ENCODE measurements around the gene JUP. TPM values are rescaled to one million over a fixed set of nuclear protein-coding genes. Genes with fewer than 3 reads are reported as not detected.

JUP gene
- total and polyA plus RNA-seq, 2 of the 13 experiments (the other 11 are each of a cell fraction or from before 2014, with no cell fraction given) = 12.1 to 20.6 TPM

DNA sequence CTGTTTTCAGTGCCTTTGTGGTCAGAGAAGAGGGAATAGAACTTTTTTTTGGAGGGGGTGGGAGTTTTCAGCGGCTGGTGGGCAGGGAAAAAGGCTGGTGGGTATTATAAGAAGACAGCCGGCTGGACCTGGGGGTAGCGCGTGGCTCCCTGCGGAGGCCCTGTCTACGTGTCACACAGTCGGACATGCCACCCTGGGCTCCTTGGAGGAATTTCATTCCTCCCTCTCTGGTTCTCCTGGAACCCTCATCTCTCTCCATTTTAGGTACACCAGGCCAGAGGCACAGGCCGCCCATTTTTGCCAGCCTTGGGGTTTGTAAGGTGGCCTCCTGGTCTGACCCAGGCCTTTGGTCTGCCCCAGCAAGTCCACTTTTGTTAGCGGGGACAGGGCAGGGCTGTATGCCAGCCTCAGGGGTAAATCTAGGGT lies 27.2 kb upstream of the JUP start (continued):
- TF ChIP-seq, protein P1, sequence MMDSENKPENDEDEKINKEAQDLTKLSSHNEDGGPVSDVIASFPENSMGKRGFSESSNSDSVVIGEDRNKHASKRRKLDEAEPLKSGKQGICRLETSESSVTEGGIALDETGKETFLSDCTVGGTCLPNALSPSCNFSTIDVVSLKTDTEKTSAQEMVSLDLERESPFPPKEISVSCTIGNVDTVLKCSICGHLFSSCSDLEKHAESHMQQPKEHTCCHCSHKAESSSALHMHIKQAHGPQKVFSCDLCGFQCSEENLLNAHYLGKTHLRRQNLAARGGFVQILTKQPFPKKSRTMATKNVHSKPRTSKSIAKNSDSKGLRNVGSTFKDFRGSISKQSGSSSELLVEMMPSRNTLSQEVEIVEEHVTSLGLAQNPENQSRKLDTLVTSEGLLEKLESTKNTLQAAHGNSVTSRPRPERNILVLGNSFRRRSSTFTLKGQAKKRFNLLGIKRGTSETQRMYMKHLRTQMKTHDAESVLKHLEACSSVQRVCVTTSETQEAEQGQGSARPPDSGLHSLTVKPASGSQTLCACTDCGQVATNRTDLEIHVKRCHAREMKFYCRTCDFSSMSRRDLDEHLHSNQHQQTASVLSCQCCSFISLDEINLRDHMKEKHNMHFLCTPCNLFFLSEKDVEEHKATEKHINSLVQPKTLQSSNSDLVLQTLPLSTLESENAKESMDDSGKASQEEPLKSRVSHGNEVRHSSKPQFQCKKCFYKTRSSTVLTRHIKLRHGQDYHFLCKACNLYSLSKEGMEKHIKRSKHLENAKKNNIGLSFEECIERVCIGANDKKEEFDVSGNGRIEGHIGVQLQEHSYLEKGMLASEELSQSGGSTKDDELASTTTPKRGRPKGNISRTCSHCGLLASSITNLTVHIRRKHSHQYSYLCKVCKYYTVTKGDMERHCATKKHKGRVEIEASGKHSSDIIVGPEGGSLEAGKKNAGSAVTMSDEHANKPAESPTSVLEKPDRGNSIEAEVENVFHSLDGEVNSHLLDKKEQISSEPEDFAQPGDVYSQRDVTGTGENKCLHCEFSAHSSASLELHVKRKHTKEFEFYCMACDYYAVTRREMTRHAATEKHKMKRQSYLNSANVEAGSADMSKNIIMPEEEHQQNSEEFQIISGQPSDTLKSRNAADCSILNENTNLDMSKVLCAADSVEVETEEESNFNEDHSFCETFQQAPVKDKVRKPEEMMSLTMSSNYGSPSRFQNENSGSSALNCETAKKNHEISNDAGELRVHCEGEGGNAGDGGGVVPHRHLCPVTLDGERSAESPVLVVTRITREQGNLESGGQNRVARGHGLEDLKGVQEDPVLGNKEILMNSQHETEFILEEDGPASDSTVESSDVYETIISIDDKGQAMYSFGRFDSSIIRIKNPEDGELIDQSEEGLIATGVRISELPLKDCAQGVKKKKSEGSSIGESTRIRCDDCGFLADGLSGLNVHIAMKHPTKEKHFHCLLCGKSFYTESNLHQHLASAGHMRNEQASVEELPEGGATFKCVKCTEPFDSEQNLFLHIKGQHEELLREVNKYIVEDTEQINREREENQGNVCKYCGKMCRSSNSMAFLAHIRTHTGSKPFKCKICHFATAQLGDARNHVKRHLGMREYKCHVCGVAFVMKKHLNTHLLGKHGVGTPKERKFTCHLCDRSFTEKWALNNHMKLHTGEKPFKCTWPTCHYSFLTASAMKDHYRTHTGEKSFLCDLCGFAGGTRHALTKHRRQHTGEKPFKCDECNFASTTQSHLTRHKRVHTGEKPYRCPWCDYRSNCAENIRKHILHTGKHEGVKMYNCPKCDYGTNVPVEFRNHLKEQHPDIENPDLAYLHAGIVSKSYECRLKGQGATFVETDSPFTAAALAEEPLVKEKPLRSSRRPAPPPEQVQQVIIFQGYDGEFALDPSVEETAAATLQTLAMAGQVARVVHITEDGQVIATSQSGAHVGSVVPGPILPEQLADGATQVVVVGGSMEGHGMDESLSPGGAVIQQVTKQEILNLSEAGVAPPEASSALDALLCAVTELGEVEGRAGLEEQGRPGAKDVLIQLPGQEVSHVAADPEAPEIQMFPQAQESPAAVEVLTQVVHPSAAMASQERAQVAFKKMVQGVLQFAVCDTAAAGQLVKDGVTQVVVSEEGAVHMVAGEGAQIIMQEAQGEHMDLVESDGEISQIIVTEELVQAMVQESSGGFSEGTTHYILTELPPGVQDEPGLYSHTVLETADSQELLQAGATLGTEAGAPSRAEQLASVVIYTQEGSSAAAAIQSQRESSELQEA (CRISPR knock-in tag; IDR thresholded peaks at IDR 0.05; ENCODE audit: not compliant biosample characterization) = no peak
- TF ChIP-seq SMARCC2 (IDR thresholded peaks at IDR 0.05) = no peak
- TF ChIP-seq CBX2 (IDR thresholded peaks at IDR 0.05; ENCODE audit: low read depth, low read length) = no peak
- no peak for TF ChIP-seq CBX2 (CRISPR knock-in tag; IDR thresholded peaks at IDR 0.05; ENCODE audit: low read depth)
- TF ChIP-seq SALL2 (CRISPR knock-in tag; IDR thresholded peaks at IDR 0.05) = 0 out of 2 replicates have a peak, but pooled peaks have one; percentile 64
- TF ChIP-seq ZNF556 (CRISPR knock-in tag; IDR thresholded peaks at IDR 0.05; ENCODE audit: borderline replicate concordance) = no peak
- no peak for TF ChIP-seq PHB2 (IDR thresholded peaks at IDR 0.05; ENCODE audit: partially characterized antibody)
- 0 out of 2 replicates have a peak, but pooled peaks have one; percentile 46 for TF ChIP-seq ZNF777 (CRISPR knock-in tag; IDR thresholded peaks at IDR 0.05)
- TF ChIP-seq, protein P2, sequence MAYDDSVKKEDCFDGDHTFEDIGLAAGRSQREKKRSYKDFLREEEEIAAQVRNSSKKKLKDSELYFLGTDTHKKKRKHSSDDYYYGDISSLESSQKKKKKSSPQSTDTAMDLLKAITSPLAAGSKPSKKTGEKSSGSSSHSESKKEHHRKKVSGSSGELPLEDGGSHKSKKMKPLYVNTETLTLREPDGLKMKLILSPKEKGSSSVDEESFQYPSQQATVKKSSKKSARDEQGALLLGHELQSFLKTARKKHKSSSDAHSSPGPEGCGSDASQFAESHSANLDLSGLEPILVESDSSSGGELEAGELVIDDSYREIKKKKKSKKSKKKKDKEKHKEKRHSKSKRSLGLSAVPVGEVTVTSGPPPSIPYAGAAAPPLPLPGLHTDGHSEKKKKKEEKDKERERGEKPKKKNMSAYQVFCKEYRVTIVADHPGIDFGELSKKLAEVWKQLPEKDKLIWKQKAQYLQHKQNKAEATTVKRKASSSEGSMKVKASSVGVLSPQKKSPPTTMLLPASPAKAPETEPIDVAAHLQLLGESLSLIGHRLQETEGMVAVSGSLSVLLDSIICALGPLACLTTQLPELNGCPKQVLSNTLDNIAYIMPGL (CRISPR knock-in tag; IDR thresholded peaks at IDR 0.05; ENCODE audit: borderline replicate concordance in 1 of 2, low read depth in 1 of 2) = peak in 1 of 2 experiments; percentile 14; a peak in 1 of 4 replicates
- no peak for TF ChIP-seq JARID2 (CRISPR knock-in tag; IDR thresholded peaks at IDR 0.05; ENCODE audit: insufficient replicate concordance)
- no peak for TF ChIP-seq ZNF343 (CRISPR knock-in tag; IDR thresholded peaks at IDR 0.05)
- no peak for TF ChIP-seq MTF2 (CRISPR knock-in tag; IDR thresholded peaks at IDR 0.05; ENCODE audit: borderline replicate concordance)
- TF ChIP-seq CEBPB (IDR thresholded peaks at IDR 0.05; ENCODE audit: borderline replicate concordance, low read depth, low read length) = no peak
- 0 out of 2 replicates have a peak, but pooled peaks have one; percentile 19 for TF ChIP-seq ZFP90 (CRISPR knock-in tag; IDR thresholded peaks at IDR 0.05; ENCODE audit: borderline replicate concordance)
- no peak for TF ChIP-seq ZNF746 (CRISPR knock-in tag; IDR thresholded peaks at IDR 0.05)
- TF ChIP-seq KMT2A (CRISPR knock-in tag; IDR thresholded peaks at IDR 0.05) = peak; percentile 9; the same call in 1 of the 2 replicates
